Transverse colon (tissue), 4 donors: ENCODE data around the gene CBX3. TPM values are rescaled to one million over a fixed set of nuclear protein-coding genes. Genes with fewer than 3 reads are reported as not detected.

Source experiments
- DNase-seq: peaks from one replicate; pipeline ENCODE4 v3.0.0-alpha.2; 2019
- H3K27ac ChIP-seq, 4 donors: fragments of 200-600 bp; sonication (generic); 2 replicates each; pipeline ENCODE4 v1.5.1; 2016 to 2018; ENCODE audit warnings: inconsistent platforms in 4 of 4
- H3K27me3 ChIP-seq: fragments of 200-600 bp; sonication (generic); 2 replicates; pipeline ENCODE4 v1.5.1; 2017; ENCODE audit warnings: inconsistent platforms
- H3K36me3 ChIP-seq, 4 donors: fragments of 200-600 bp; sonication (generic); 2 replicates each; pipeline ENCODE4 v1.5.1; 2017 to 2019; ENCODE audit warnings: inconsistent platforms in 4 of 4
- H3K4me1 ChIP-seq, 4 donors: fragments of 200-600 bp; sonication (generic); 2 replicates each; pipeline ENCODE4 v1.5.1; 2017 to 2020; ENCODE audit warnings: inconsistent platforms in 4 of 4
- H3K4me3 ChIP-seq, 4 donors: fragments of 200-600 bp; sonication (generic); 1 replicate in 1 of 4; 2 replicates in 3 of 4; pipeline versions ENCODE4 v1.5.1 to v1.6.1; 2017 to 2019; ENCODE audit warnings: inconsistent platforms in 4 of 4
- H3K9me3 ChIP-seq, 2 donors: fragments of 200-600 bp; sonication (generic); 2 replicates each; pipeline ENCODE4 v1.5.1; 2017 to 2019; ENCODE audit warnings: inconsistent platforms in 2 of 2
- EP300 ChIP-seq: sonication (generic); formaldehyde crosslinking; IDR thresholded peaks from one replicate; pipeline ENCODE4 v1.6.1; 2017; ENCODE audit warnings: antibody characterized with exemption, low read depth
- POLR2A ChIP-seq: fragments of 450-650 bp; IDR thresholded peaks from one replicate; pipeline ENCODE4 v1.6.1; 2016; ENCODE audit warnings: antibody characterized with exemption, mild to moderate bottlenecking, moderate library complexity
- POLR2AphosphoS5 ChIP-seq, 3 donors: sonication (generic); formaldehyde crosslinking; IDR thresholded peaks; one replicate each; pipeline ENCODE4 v1.6.1; 2016; ENCODE audit warnings: antibody characterized with exemption in 3 of 3
- WGBS, 2 donors: methylation state at CpG; one replicate each; pipeline ENCODE4 v1.1.5; 2018; ENCODE audit warnings: low coverage in 1 of 2; 5-methylcytosine and 5-hydroxymethylcytosine counted together
- in situ Hi-C, 4 donors: fragments of 200-750 bp; cut with MboI; loops; one replicate each; pipeline versions ENCODE4 v1.15.0 to v1.15.1; 2017; ENCODE audit warnings: low sequenced_read_pairs in 3 of 4, low pct_ligation_motif_present in 1 of 4, low pct_unique_long_range_greater_than_20kb in 1 of 4
- intact Hi-C: fragments of 100-400 bp; cut with DNase I; formaldehyde crosslinking; loops from one replicate; pipeline ENCODE4 v1.15.1; 2023; ENCODE audit warnings: low total_unique reads
- total RNA-seq, 4 donors: library from RNA; depleted of rRNA; stranded (reverse); fragments of >200 nt; gene quantifications; one replicate each; pipeline ENCODE4 v1.1.0, GENCODE V29; 2016
- TF ChIP-seq, protein P1 (sequence below), 5 experiments: fragments of 200-600 bp in 3 of 5; fragments of 450-650 bp in 2 of 5; sonication (generic) in 3 of 5; IDR thresholded peaks; 1 replicate in 2 of 5; 2 replicates in 3 of 5; pipeline ENCODE4 v1.5.1; 2016 to 2017; ENCODE audit warnings: antibody characterized with exemption in 5 of 5, inconsistent platforms in 3 of 5, mild to moderate bottlenecking in 2 of 5, moderate library complexity in 1 of 5

The CBX3 gene
- total RNA-seq, 4 donors from 2014 or later = 48.2 to 107 (median 60.3) TPM

DNA sequence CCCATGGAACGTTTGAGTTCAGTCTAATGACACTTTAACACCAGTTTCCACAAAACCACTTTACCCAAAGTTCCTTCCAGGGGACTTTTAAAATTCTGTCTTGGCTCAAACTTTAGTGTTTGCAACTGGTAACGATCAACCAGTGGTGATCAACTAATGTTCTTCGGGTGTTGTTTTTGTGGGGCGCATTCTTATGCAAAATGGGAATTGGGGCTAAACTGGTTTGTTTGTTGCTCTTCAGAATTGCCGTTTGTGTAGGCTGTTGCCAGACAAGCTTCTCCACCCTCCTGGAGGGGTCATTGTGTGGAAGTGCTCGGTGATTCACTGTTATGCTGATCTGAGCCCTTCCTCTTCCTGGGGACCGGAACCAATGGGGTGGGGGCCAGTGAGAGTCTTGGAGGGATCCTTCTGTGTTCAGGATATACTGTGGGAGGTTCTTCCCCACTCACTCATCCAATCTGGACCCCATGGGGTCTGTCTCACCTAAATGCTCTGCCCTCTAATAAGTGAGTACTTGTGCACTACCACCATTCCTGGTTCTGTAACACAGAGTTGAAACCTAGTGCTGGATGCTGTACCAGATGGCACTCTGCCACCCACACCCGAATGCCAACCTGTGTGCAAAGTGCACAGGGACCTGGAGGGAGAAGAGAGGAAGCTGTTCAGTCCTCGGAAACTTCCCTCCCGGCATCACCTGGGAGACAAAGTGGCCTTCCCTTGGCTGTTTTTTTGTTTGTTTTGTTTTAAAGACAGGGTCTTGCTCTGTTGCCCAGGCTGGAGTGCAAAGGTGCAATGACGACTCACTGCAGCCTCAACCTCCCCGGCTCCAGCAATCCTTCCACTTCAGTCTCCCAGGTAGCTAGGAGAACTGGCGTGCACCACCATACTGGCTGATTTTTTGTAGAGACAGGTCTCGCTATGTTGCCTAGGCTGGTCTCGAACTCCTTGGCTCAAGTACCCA is 47.4 kb upstream of the CBX3 start:
- TF ChIP-seq, protein P1, sequence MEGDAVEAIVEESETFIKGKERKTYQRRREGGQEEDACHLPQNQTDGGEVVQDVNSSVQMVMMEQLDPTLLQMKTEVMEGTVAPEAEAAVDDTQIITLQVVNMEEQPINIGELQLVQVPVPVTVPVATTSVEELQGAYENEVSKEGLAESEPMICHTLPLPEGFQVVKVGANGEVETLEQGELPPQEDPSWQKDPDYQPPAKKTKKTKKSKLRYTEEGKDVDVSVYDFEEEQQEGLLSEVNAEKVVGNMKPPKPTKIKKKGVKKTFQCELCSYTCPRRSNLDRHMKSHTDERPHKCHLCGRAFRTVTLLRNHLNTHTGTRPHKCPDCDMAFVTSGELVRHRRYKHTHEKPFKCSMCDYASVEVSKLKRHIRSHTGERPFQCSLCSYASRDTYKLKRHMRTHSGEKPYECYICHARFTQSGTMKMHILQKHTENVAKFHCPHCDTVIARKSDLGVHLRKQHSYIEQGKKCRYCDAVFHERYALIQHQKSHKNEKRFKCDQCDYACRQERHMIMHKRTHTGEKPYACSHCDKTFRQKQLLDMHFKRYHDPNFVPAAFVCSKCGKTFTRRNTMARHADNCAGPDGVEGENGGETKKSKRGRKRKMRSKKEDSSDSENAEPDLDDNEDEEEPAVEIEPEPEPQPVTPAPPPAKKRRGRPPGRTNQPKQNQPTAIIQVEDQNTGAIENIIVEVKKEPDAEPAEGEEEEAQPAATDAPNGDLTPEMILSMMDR (IDR thresholded peaks at IDR 0.05) = no peak
- peak; percentile 37 for TF ChIP-seq POLR2A
- TF ChIP-seq POLR2AphosphoS5 (IDR thresholded peaks at IDR 0.05) = peak; percentile 36 to 68 (median 44)
- no peak for TF ChIP-seq EP300
- peaks cover 0 to 57% (median 35%) of the 10 kb centered on the region in 4 donors for H3K4me1 ChIP-seq
- no peaks in the 10 kb centered on the region for H3K9me3 ChIP-seq
- peak overlapping the region; percentile 57 to 82 (median 75) for H3K27ac ChIP-seq
- intact Hi-C loops (no loop called here), in situ Hi-C loops (no loop called here)
- H3K27me3 ChIP-seq = peaks cover 5% of the 10 kb centered on the region
- no peaks in the 10 kb centered on the region for H3K36me3 ChIP-seq
- peak overlapping the region in 2 of 4 donors; percentile 69 to 75 for H3K4me3 ChIP-seq
- DNase-seq = peak; percentile 82
- whole genome bisulfite sequencing, 2 donors = 42% methylated on average over 3 to 15 of the region's 15 CpGs

- 35 to 60% methylated on average over 4 to 8 of the region's 8 CpGs for WGBS, 2 donors
- Histone ChIP-seq H3K36me3 (no peaks in the 10 kb centered on the region), H3K27ac (peak overlapping the region; percentile 3 to 70 (median 58)), H3K4me3 (peak overlapping the region in 1 of 4 donors; percentile 22), H3K27me3 (peaks cover 5% of the 10 kb centered on the region), H3K9me3 (no peaks in the 10 kb centered on the region), H3K4me1 (peaks cover 0 to 64% (median 37%) of the 10 kb centered on the region in 4 donors)
- intact Hi-C loops (no loop called here), in situ Hi-C loops (no loop called here)
- TF ChIP-seq POLR2AphosphoS5 (IDR thresholded peaks at IDR 0.05) (no peak), POLR2A (no peak), EP300 (no peak)
- TF ChIP-seq, protein P1 (IDR thresholded peaks at IDR 0.05) = no peak
- no peak for DNase-seq
These were observed 45.8 kb upstream of the CBX3 start for GRCh38 chr7:26155531-26156375.

DNA sequence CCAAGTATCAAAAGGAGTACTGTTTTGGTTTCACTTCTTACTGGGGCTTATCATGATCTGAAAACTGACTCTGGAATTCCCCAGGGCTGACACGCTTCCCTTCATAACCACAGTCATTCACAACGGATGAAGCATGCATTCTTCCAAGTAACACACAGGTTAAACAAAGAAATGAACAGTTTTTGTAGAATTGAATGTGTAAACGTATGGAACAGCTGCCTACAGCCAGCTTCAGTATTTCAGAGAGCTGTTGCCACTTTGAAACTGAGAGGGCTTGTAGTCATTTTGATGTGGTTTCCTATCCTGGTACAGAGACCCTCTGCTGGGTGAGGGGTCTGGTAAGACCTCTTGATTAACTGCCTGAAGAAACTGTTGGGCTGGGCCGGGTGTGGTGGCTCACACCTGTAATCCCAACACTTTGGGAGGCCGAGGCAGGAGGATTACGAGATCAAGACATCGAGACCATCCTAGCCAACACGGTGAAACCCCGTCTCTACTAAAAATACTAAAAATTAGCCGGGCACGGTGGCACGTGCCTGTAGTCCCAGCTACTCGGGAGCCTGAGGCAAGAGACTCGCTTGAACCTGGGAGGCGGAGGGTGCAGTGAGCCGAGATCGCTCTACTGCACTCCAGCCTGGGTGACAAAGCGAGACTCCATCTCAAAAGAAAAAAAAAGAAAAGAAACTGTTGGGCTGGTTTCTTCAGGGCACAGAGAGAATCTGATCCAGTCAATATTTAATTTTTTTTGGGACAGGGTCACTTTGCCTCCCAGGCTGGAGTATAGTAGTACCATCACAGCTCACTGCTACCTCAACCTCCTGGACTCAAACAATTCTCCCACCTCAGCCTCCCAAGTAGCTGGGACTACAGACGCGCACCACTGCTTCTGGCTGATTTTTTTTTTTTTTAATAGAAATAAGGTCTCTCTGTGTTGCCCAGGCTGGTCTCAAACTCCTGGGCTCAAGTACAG is 44.8 kb upstream of the CBX3 start:
- intact Hi-C loops (no loop called here), in situ Hi-C loops (no loop called here)
- peak in 1 of 3 donors; percentile 23 for TF ChIP-seq POLR2AphosphoS5 (IDR thresholded peaks at IDR 0.05)
- TF ChIP-seq EP300 = no peak
- peak; percentile 36 for DNase-seq
- Histone ChIP-seq H3K4me3 (peak overlapping the region in 1 of 4 donors; percentile 22), H3K4me1 (peaks cover 0 to 64% (median 37%) of the 10 kb centered on the region in 4 donors), H3K9me3 (no peaks in the 10 kb centered on the region), H3K27ac (peak overlapping the region; percentile 53 to 70 (median 60)), H3K36me3 (no peaks in the 10 kb centered on the region), H3K27me3 (peaks cover 5% of the 10 kb centered on the region)
- 52 to 55% methylated on average over 10 to 20 of the region's 20 CpGs for WGBS, 2 donors

- Histone ChIP-seq H3K9me3 (no peaks in the 10 kb centered on the region), H3K27ac (peak overlapping the region; percentile 53 to 70 (median 60)), H3K36me3 (no peaks in the 10 kb centered on the region), H3K4me1 (peaks cover 0 to 64% (median 36%) of the 10 kb centered on the region in 4 donors), H3K4me3 (no peak overlapping the region), H3K27me3 (no peaks in the 10 kb centered on the region)
- in situ Hi-C loops = no loop called here
- no peak for DNase-seq
- TF ChIP-seq POLR2AphosphoS5 (IDR thresholded peaks at IDR 0.05) (no peak), POLR2A (no peak), EP300 (no peak)
- 50 to 52% methylated on average over 3 to 4 of the region's 4 CpGs for WGBS, 2 donors
- intact Hi-C loops = no loop called here
These were observed 43.9 kb upstream of the CBX3 start for GRCh38 chr7:26157520-26158105.
